BJ (cell line): ENCODE data around the gene PDCD4. TPM values are rescaled to one million over a fixed set of nuclear protein-coding genes. Genes with fewer than 3 reads are reported as not detected.

Experiments
- CTCF ChIA-PET: fragments of 350-600 bp; formaldehyde crosslinking; extraction: SDS; loops from one replicate; lab custom pipeline; 2021; ENCODE audit warnings: antibody characterized with exemption, inconsistent platforms; lab: Yijun Ruan, JAX
- POLR2A ChIA-PET: fragments of 300-600 bp; sonication (Branson Sonifier 250); formaldehyde crosslinking; extraction: SDS; loops from one replicate; lab custom pipeline; 2021; ENCODE audit warnings: antibody characterized with exemption; lab: Charles Lee
- DNase-seq: peaks from one replicate; pipeline ENCODE4 v3.0.0-alpha.2; 2011; ENCODE audit warnings: low read depth
- H3K27me3 ChIP-seq: 2 replicates; pipeline ENCODE4 v1.6.0; 2011; ENCODE audit warnings: low read length; ENCODE audit not compliant: control insufficient read depth, insufficient read depth
- H3K36me3 ChIP-seq: 2 replicates; pipeline ENCODE4 v1.5.1; 2011; ENCODE audit warnings: low read length; ENCODE audit not compliant: control insufficient read depth, insufficient read depth
- H3K4me3 ChIP-seq: 2 replicates; pipeline ENCODE4 v1.5.1; 2011; ENCODE audit warnings: low read depth, mild to moderate bottlenecking, control low read depth, low read length
- polyA plus RNA-seq: library from polyadenylated mRNA; depleted of rRNA; stranded (reverse); fragments of >200 nt; gene quantifications from 2 replicates; pipeline ENCODE4 v1.2.3, GENCODE V29; 2011
- TF ChIP-seq, protein P1 (sequence below): IDR thresholded peaks from 2 replicates; pipeline ENCODE4 v1.5.1; 2011; ENCODE audit warnings: low read depth, mild to moderate bottlenecking, control low read depth, inconsistent platforms, low read length, moderate library complexity; ENCODE audit not compliant: insufficient read depth

The PDCD4 gene
- polyA plus RNA-seq, 1 experiment: 22.0 TPM

DNA sequence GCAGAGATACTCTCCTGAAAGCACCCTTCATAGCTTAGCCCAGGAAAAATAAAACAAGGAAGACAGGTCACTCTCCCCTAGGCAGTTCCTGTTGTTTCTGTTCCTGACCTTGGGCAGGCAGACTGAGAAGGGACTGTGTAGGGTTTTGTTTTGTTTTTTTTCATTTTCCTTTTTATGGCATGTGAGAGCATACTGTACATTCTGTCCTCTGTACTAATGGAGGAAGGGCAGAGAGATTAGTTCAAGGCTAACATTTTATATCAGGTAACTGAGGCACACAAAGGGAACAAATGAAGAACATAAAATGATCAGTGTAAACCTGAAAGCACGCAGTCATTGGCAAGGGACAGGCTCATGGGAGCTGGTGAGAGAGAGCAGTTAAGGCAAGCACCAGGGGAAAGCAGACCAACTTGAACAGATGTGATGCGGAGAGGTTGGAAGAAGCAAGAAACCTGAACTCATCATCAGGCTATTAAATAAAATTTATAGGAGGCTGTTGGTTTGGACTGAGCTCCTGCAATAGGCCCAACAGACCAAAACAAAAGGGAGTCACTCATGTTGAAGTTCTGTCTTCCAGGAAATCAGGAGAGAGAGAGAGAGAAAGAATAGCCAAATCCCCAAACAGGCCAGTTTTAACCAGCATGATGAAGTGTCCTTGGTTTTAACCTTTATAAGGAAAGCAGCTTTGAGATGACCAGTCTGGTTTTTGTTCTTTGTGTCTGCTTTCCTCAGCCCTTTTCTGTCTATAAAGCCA, 34.1 kb upstream of the PDCD4 start:
- TF ChIP-seq, protein P1, sequence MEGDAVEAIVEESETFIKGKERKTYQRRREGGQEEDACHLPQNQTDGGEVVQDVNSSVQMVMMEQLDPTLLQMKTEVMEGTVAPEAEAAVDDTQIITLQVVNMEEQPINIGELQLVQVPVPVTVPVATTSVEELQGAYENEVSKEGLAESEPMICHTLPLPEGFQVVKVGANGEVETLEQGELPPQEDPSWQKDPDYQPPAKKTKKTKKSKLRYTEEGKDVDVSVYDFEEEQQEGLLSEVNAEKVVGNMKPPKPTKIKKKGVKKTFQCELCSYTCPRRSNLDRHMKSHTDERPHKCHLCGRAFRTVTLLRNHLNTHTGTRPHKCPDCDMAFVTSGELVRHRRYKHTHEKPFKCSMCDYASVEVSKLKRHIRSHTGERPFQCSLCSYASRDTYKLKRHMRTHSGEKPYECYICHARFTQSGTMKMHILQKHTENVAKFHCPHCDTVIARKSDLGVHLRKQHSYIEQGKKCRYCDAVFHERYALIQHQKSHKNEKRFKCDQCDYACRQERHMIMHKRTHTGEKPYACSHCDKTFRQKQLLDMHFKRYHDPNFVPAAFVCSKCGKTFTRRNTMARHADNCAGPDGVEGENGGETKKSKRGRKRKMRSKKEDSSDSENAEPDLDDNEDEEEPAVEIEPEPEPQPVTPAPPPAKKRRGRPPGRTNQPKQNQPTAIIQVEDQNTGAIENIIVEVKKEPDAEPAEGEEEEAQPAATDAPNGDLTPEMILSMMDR: no peak
- H3K27me3 ChIP-seq: peaks cover 5% of the 10 kb centered on the region
- no peaks in the 10 kb centered on the region for H3K36me3 ChIP-seq
- ChIA-PET POLR2A (no interaction called here), CTCF (interaction anchor here (0.8 to 1.5 kb wide), 3 partner anchors 13 to 19 kb away, joined by 3 to 5 read pairs (median 3); no protein-coding TSS in a partner anchor)
- H3K4me3 ChIP-seq: no peak overlapping the region
- DNase-seq: no peak

- no peak for DNase-seq
- Histone ChIP-seq H3K4me3 (no peak overlapping the region), H3K27me3 (peaks cover 5% of the 10 kb centered on the region), H3K36me3 (no peaks in the 10 kb centered on the region)
- CTCF ChIA-PET: interaction anchor here (1.5 kb wide), 1 partner anchor 36 kb away, joined by 3 read pairs; no protein-coding TSS in a partner anchor
- POLR2A ChIA-PET: no interaction called here
- TF ChIP-seq, protein P1: no peak
These were observed 31.4 kb upstream of the PDCD4 start for GRCh38 chr10:110840225-110840922.

DNA sequence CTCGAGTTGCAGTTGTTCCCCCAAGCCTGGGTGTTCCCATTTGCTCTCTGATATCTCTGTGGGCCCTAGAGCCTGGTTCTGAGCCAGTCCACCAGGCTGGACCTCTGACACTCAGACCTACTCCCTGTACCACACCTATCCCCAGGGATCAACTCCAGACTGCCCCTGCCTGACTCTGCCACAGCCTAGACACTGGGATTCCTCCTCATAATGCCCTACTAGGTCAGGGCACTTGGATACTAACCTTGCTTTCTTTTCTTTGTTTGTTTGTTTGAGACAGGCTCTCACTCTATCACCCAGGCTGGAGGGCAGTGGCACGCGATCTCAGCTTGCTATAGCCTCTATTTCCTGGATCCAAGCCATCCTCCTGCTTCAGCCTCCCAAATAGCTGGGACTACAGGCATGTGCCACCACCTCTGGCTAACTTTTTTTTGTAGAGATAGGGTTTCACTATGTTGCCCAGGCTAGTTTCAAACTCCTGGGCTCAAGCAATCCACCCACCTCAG, 30.8 kb upstream of the PDCD4 start:
- no peak for DNase-seq
- CTCF ChIA-PET: interaction anchor here (0.9 to 1.5 kb wide), 2 partner anchors 12 to 37 kb away, joined by 3 read pairs; no protein-coding TSS in a partner anchor
- POLR2A ChIA-PET: no interaction called here
- Histone ChIP-seq H3K4me3 (no peak overlapping the region), H3K36me3 (no peaks in the 10 kb centered on the region), H3K27me3 (peaks cover 5% of the 10 kb centered on the region)
- TF ChIP-seq, protein P1: no peak

DNA sequence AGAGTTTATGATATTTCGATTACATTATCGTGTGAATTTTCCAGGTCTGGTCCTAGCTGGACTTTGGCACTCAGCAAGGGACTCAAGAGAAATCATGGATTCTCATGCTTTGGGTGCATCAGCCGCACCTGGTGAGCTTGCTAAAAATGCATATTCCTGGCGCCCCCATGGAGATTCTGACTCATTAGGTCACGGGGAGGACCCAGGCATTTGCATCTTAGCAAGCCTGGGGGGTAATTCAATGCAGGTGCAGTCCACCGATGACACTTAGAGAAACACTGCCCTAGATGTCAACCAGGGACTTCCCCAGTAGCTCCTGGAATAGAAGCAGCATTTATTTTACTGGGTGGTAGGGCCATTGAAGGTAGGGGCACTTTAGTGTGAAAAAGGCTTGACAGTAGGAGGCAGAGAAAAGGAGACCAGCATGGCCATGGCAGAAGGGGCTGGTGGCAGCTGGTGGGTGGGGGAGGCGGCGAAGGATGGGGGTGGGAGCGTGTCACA, 29.9 kb upstream of the PDCD4 start:
- no peak overlapping the region for H3K4me3 ChIP-seq
- POLR2A ChIA-PET: no interaction called here

More for the DNA sequence above, 29.9 kb upstream of the PDCD4 start:
- CTCF ChIA-PET: interaction anchor here (0.9 to 1.0 kb wide), 2 partner anchors 11 to 38 kb away, joined by 3 to 4 read pairs; no protein-coding TSS in a partner anchor
- Histone ChIP-seq H3K36me3 (no peaks in the 10 kb centered on the region), H3K27me3 (peaks cover 4% of the 10 kb centered on the region)
- TF ChIP-seq, protein P1: no peak
- no peak for DNase-seq
